Pons (tissue), 1 donor: ENCODE results near the gene CDH23.

Experiments
- DNase-seq: peaks from one replicate; pipeline ENCODE4 v3.0.0-alpha.2; 2016; ENCODE audit warnings: low spot score

CDH23 gene

DNA sequence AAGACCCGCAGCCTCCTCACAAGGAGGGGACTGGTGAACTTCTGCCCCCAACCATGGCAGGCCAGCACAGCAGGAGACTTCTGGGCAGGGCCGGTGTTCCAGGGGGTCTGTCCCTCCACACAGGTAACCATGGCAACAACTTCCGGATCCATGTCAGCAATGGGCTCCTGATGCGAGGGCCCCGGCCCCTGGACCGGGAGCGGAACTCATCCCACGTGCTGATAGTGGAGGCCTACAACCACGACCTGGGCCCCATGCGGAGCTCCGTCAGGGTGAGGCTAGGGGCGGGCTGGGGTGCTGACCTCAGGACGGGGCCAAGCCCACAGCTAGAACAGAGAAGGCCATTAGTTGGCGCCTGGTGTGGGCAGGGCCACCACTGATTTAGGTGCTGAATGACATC is 328.5 kb downstream of the CDH23 start:
- no peak for DNase-seq

DNA sequence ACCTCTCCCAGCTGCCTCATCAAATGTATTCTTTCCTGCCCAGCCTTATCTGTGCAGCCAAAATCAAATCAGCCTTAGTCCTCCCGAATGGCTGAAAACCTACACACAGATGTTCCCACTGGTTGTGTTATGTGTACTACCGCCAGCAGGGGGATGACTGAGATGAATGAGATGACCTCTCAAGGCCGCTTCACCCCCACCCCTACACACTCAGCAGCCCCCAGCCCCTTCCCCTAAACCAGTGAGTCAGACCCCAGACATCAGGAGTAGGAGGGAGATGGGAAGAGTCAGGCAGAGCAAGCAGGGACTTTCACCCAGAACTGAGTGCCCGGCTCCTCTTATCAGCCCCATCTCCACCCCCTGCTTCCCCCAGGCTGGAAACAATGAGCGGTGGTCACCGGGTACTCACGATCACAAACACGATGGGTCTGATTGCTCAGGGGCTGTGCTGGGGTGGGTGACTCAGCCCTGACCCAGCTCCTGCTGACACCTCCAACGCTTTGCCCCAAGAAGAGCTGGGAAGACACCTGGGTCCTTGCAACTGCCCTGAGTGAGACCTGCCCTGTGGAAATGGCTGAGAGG is 329.4 kb downstream of the CDH23 start:
- no peak for DNase-seq

- DNase-seq = no peak
Measured at GRCh38 chr10:71726580-71727104, 329.9 kb downstream of the CDH23 start.

DNA sequence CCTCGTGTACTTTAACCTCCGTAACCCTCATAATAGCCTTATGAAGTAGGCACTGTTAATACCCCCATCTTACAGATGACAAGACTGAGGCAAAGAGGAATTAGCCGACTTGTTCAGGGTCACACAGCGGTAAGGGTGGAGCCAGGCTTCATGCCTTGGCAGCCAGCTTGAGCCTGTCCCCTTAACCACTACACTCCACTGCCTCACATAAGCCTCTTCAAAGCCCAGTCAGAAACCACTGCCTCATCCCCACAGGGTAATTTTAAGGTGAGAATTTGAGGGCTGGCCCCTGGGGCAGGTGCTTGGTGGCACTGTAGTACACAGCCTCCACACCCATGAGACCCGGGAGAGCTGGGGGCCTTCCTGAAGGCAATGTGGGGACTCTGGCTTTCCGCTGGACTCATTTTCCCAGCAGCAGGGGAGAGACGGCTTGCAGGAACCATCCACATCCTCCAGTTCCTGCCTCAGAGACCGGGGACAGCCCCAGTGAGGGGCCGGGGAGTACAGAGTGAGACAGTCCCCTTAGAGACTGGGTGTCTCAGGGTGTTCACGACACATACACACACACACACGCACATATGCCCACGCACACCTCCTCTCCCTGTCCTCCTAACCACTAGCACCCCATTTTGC is 330.5 kb downstream of the CDH23 start:
- DNase-seq = no peak

- peak; percentile 57 for DNase-seq
Measured at GRCh38 chr10:71727738-71728737, 331.3 kb downstream of the CDH23 start.

GRCh38 chr10:71729161-71729636 is 332.5 kb downstream of the CDH23 start:
- DNase-seq = peak; percentile 38

DNA sequence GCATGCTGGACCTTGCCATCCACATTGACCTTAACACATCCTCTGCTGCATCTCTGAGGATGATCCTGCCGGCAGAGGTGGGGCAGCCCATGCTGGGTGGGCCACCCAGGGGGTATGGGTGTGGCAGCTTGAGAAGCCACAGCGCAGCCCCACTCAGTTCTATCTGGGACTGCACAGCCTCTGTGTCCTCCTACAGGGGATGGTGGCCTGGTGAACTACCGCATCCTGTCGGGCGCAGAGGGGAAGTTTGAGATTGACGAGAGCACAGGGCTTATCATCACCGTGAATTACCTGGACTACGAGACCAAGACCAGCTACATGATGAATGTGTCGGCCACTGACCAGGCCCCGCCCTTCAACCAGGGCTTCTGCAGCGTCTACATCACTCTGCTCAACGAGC is 335.1 kb downstream of the CDH23 start:
- DNase-seq = no peak

GRCh38 chr10:71734797-71735196 is 338.1 kb downstream of the CDH23 start:
- no peak for DNase-seq

GRCh38 chr10:71735709-71736569 is 339.2 kb downstream of the CDH23 start:
- no peak for DNase-seq

GRCh38 chr10:71736570-71736952 is 339.8 kb downstream of the CDH23 start:
- DNase-seq = no peak

DNA sequence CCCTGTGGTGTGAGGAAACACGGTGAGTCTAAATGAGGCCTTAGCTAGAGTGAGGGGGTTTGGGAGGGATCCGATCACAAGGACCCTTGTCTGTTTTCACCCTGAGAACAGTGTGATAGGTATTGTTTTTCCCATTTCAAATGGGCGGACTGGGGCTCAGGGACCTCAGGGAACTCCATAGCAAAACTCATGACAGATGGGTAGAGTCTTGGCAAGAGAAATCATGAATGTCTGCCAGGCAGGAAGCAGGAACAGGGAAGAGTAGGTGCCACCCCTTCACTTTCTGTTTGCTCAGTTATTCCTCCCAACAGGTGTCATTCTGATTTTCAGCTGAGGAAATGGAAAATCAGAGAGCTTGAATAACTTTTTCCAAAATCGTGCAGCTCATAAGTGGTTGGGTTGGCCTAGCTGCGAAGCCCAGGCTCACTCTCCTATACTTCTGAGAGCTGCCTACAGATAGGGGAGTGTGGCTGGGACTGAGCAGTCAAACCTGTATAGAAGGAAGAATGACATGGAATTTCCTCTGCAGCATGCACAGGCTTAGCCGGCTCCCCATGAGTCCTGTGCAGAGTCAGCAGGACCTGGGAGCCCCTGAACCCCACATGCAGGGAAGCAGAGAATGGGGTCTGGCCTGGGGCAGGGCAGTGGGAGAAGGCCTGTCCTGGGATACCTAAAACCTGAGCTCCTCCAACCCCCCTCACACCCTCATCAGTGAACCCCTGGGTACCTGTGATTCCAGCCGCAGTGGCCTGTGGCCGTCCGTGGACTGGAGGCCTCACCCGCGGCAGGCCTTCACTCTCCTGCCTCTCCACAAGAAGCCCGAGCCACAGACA is 340.5 kb downstream of the CDH23 start:
- no peak for DNase-seq

- no peak for DNase-seq
Measured at GRCh38 chr10:71737834-71738197, 341.1 kb downstream of the CDH23 start.

DNA sequence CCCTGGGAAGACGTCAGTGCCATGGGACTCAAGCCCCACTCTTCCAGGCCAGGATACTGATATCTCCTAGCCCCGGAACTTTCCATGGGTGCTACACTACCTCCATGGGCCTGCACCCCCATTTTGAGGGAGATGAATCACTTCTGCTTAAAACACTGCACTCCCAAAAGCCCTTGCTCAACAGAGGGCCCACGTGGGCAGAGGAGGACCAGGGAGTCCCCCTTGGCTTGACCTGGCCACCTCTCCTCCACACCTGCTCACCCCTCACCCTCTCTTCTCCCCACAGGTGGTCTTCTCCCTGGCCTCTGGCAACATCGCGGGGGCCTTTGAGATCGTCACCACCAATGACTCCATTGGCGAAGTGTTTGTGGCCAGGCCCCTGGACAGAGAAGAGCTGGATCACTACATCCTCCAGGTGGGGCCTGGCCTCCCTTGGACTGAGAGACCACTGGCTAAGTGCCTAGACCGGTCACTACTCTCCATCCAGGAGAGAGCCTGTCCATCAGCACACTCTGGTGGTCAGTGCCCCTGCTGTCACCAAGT is 342.7 kb downstream of the CDH23 start:
- DNase-seq = no peak

- DNase-seq = no peak
Measured at GRCh38 chr10:71740069-71740653, 343.4 kb downstream of the CDH23 start.

- DNase-seq = no peak
Measured at GRCh38 chr10:71741029-71741428, 344.3 kb downstream of the CDH23 start.

DNA sequence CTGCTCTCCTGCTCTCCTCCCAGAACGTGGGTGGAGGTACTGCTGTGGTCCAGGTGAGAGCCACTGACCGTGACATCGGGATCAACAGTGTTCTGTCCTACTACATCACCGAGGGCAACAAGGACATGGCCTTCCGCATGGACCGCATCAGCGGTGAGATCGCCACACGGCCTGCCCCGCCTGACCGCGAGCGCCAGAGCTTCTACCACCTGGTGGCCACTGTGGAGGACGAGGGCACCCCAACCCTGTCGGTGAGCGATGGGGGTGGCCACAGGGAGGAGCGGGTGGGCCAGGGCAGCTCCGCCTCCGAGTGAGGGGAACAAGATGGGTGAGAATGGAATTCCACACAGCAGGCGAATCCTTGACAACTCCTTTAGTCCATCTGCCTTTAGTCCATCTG is 345.0 kb downstream of the CDH23 start:
- DNase-seq = no peak

DNA sequence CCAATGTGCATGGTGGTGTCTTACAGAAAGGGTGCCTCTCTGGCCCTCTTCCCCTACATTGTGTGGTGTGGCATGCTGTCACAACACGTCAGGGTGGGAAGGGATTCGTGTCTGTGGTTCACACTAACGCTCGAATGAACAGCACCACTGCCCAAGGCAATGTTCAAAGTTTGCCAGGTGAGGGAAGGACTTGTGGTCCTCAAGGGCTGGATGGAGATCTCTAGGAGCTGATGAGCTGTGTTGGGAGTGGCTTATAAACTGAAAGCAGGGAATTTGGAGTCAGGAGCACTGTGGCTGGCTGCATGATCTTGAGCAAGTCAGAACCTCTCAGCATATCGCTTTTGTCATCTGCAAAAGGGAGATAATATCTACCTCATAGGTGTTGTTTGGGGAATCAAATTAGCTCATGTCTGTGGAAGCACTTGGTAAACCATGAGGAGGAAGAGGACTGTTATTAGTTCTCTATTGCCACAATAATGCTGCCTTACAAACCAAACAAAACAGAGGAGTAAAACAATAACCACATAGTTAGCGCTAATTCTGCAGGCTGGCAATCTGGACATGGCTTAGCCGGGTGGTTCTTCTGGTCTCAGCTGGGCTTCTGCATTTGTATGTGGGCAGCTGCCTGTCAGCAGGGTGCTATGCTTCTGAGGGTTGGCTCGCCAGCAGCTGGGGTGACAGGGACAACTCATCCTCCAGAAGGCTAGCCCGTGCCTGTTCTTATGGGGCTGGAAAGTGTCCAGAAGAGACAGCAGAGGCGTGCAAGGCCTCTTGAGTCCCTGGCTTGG is 345.8 kb downstream of the CDH23 start:
- no peak for DNase-seq

GRCh38 chr10:71743089-71743838 is 346.5 kb downstream of the CDH23 start:
- DNase-seq = no peak
